Renal pelvis (tissue), 4 donors: Measurements from ENCODE around the gene VIT. TPM values are rescaled to one million over a fixed set of nuclear protein-coding genes. Genes with fewer than 3 reads are reported as not detected.
"Not testable (repeated sequence)": the region's sequence is repeated elsewhere in the genome, so short reads cannot be mapped to it uniquely, and the experiment has no call there.

ENCODE experiments used
- DNase-seq: peaks from one replicate; pipeline ENCODE4 v3.0.0-alpha.2; 2013
- polyA plus RNA-seq, 3 donors: library from polyadenylated mRNA; unstranded; fragments of 120-200 nt; gene quantifications; one replicate each; pipeline ENCODE4 v1.2.1, GENCODE V29; 2013; ENCODE audit not compliant: insufficient read length in 3 of 3

Gene VIT
- polyA plus RNA-seq, 3 donors = 0.06 TPM; not detected in 2

- DNase-seq = no peak
These were observed 109.2 kb downstream of the VIT start for GRCh38 chr2:36805635-36806224.

- no peak for DNase-seq
These were observed 110.8 kb downstream of the VIT start for GRCh38 chr2:36807223-36807886.

- no peak for DNase-seq
These were observed 112.0 kb downstream of the VIT start for GRCh38 chr2:36808386-36809068.

- no peak for DNase-seq
These were observed 112.5 kb downstream of the VIT start for GRCh38 chr2:36809069-36809445.

GRCh38 chr2:36811071-36811470, 114.6 kb downstream of the VIT start:
- no peak for DNase-seq

GRCh38 chr2:36812196-36812595, 115.7 kb downstream of the VIT start:
- no peak for DNase-seq

- no peak for DNase-seq
These were observed 122.0 kb downstream of the VIT start for GRCh38 chr2:36818542-36818941.

GRCh38 chr2:36819095-36819711, 122.7 kb downstream of the VIT start:
- no peak for DNase-seq

- no peak for DNase-seq
These were observed 124.6 kb downstream of the VIT start for GRCh38 chr2:36820942-36821605.

GRCh38 chr2:36823862-36824261, 127.4 kb downstream of the VIT start:
- no peak for DNase-seq

GRCh38 chr2:36824273-36824672, 127.8 kb downstream of the VIT start:
- no peak for DNase-seq

GRCh38 chr2:36824683-36825082, 128.2 kb downstream of the VIT start:
- not testable (repeated sequence) for DNase-seq

- no peak for DNase-seq
These were observed 134.7 kb downstream of the VIT start for GRCh38 chr2:36831185-36831584.

GRCh38 chr2:36834203-36834602, 137.7 kb downstream of the VIT start:
- DNase-seq = no peak

- DNase-seq = no peak
These were observed 138.4 kb downstream of the VIT start for GRCh38 chr2:36834731-36835524.

- DNase-seq = no peak
These were observed 143.6 kb downstream of the VIT start for GRCh38 chr2:36839976-36840617.

GRCh38 chr2:36843838-36844237, 147.3 kb downstream of the VIT start:
- DNase-seq = no peak

GRCh38 chr2:36849265-36849664, 152.8 kb downstream of the VIT start:
- no peak for DNase-seq

- DNase-seq = no peak
These were observed 157.7 kb downstream of the VIT start for GRCh38 chr2:36854241-36854640.

GRCh38 chr2:36855429-36855828, 158.9 kb downstream of the VIT start:
- DNase-seq = no peak

GRCh38 chr2:36857713-36858112, 161.2 kb downstream of the VIT start:
- DNase-seq = no peak
